ENCODE measurements around the gene PRXL2B. TPM values are rescaled to one million over a fixed set of nuclear protein-coding genes. Genes with fewer than 3 reads are reported as not detected.

Gene PRXL2B
- total RNA-seq, 4 donors from 2014 or later: 6.4 to 11.1 (median 7.4) TPM

- no peak for TF ChIP-seq CTCF (IDR thresholded peaks at IDR 0.05; ENCODE audit: low read depth)
These were observed 47.4 kb downstream of the PRXL2B start for GRCh38 chr1:2633936-2634491.

GRCh38 chr1:2635361-2636010 lies 48.9 kb downstream of the PRXL2B start:
- no peak for TF ChIP-seq CTCF (IDR thresholded peaks at IDR 0.05; ENCODE audit: low read depth)

- TF ChIP-seq CTCF (IDR thresholded peaks at IDR 0.05; ENCODE audit: low read depth): no peak
These were observed 50.2 kb downstream of the PRXL2B start for GRCh38 chr1:2636733-2637132.

GRCh38 chr1:2637442-2638145 lies 51.0 kb downstream of the PRXL2B start:
- no peak for TF ChIP-seq CTCF (IDR thresholded peaks at IDR 0.05; ENCODE audit: low read depth)

GRCh38 chr1:2638466-2639115 lies 52.0 kb downstream of the PRXL2B start:
- TF ChIP-seq CTCF (IDR thresholded peaks at IDR 0.05; ENCODE audit: low read depth): no peak

- TF ChIP-seq CTCF (IDR thresholded peaks at IDR 0.05; ENCODE audit: low read depth): no peak
These were observed 52.6 kb downstream of the PRXL2B start for GRCh38 chr1:2639203-2639602.

Measured in subcutaneous adipose tissue (tissue), 4 donors.